Measurements from ENCODE around the gene MIDN. TPM values are rescaled to one million over a fixed set of nuclear protein-coding genes. Genes with fewer than 3 reads are reported as not detected.

The MIDN gene
- total and polyA plus RNA-seq, 2 of the 4 experiments (the other 2 are of a cell fraction) = 2.5 to 26.0 TPM

GRCh38 chr19:1266916-1267476 is 18.6 kb downstream of the MIDN start:
- peaks cover 40% of the 10 kb centered on the region for H4K20me1 ChIP-seq (ENCODE audit: insufficient read depth, low read length)
- H3K23ac ChIP-seq (ENCODE audit: low read depth, low read length) = peak overlapping the region; percentile 68; the same call in 1 of the 2 replicates
- peak overlapping the region; percentile 88 for H2BK5ac ChIP-seq (ENCODE audit: low read depth, low read length, poor library complexity, severe bottlenecking)
- H3K79me1 ChIP-seq (ENCODE audit: low read depth in 1 of 2, low read length in 2 of 2) = peaks cover 5 to 64% of the 10 kb centered on the region in 2 experiments; a peak in 3 of 4 replicates
- H3K27ac ChIP-seq (ENCODE audit: insufficient read depth, low read length) = peak overlapping the region; percentile 93
- no peak overlapping the region for H2BK15ac ChIP-seq (ENCODE audit: low read depth, low read length)
- H3K9me1 ChIP-seq (ENCODE audit: insufficient read depth, low read length) = peaks cover 9% of the 10 kb centered on the region
- CTCF ChIA-PET = interaction anchor here (0.6 to 3.5 kb wide), 6 partner anchors 12 to 620 kb away, joined by 3 to 64 read pairs (median 4); partner anchors contain the start of gene ATP5F1D
- H3K4me3 ChIP-seq (ENCODE audit: insufficient read depth, low read depth, low read length) = peak overlapping the region; percentile 61
- dilution Hi-C loops (cut with HindIII; ENCODE audit: low sequenced_read_pairs, unreplicated experiment) = no loop called here
- 0 out of 2 replicates have a peak overlapping the region, but pooled peaks have one; percentile 27 for H3K14ac ChIP-seq (replicated peaks; ENCODE audit: low read depth, low read length)
- peak overlapping the region; percentile 54 for H3K9ac ChIP-seq (ENCODE audit: low read depth, low read length)
- peak; percentile 13 for ATAC-seq (ENCODE audit: low read depth)
- H3K56ac ChIP-seq (ENCODE audit: extremely low read depth, insufficient read depth, low read length) = no peak overlapping the region; the same call in 1 of the 2 replicates
- H2AK9ac ChIP-seq (replicated peaks; ENCODE audit: low read depth, low read length, poor library complexity) = peak overlapping the region; percentile 98
- no peaks in the 10 kb centered on the region for H3K9me3 ChIP-seq (ENCODE audit: control insufficient read depth, insufficient read depth, low read length)
- H2BK120ac ChIP-seq (ENCODE audit: low read depth, low read length) = peak overlapping the region; percentile 57; the same call in 1 of the 2 replicates
- in situ Hi-C loops (cut with MboI; ENCODE audit: low sequenced_read_pairs) = no loop called here
- peaks cover 51% of the 10 kb centered on the region for H3K4me1 ChIP-seq (ENCODE audit: control insufficient read depth, insufficient read depth, low read length)
- BruUV-seq (replicated peaks) = no TSS peak
- H3K36me3 ChIP-seq (ENCODE audit: control insufficient read depth, insufficient read depth, low read length) = peaks cover 13% of the 10 kb centered on the region
- H3K4me2 ChIP-seq (ENCODE audit: low read depth, low read length) = peak overlapping the region; percentile 85
- peak overlapping the region; percentile 47 for H3K4ac ChIP-seq (ENCODE audit: low read depth, low read length)
- peak overlapping the region; percentile 87 for H2AK5ac ChIP-seq (ENCODE audit: low read depth, low read length)
- intact Hi-C loops (cut with micrococcal nuclease) = loop anchor here (1.0 to 2.0 kb wide), 4 partner anchors 14 to 46 kb away; partner anchors contain the start of gene MIDN
- no peak for DNase-seq
- POLR2A ChIA-PET (ENCODE audit: unreplicated experiment) = interaction anchor here (0.6 to 1.8 kb wide), 7 partner anchors 8 to 176 kb away, joined by 3 to 24 read pairs (median 6); partner anchors contain the start of gene FAM174C
- H3K27me3 ChIP-seq (ENCODE audit: control insufficient read depth, insufficient read depth, low read length) = no peaks in the 10 kb centered on the region
- peak overlapping the region; percentile 90 for H2AFZ ChIP-seq (replicated peaks; ENCODE audit: low read length, poor library complexity)
- TF ChIP-seq BHLHE40 (IDR thresholded peaks at IDR 0.05; ENCODE audit: low read depth, low read length) = no peak
- TF ChIP-seq, protein P1, sequence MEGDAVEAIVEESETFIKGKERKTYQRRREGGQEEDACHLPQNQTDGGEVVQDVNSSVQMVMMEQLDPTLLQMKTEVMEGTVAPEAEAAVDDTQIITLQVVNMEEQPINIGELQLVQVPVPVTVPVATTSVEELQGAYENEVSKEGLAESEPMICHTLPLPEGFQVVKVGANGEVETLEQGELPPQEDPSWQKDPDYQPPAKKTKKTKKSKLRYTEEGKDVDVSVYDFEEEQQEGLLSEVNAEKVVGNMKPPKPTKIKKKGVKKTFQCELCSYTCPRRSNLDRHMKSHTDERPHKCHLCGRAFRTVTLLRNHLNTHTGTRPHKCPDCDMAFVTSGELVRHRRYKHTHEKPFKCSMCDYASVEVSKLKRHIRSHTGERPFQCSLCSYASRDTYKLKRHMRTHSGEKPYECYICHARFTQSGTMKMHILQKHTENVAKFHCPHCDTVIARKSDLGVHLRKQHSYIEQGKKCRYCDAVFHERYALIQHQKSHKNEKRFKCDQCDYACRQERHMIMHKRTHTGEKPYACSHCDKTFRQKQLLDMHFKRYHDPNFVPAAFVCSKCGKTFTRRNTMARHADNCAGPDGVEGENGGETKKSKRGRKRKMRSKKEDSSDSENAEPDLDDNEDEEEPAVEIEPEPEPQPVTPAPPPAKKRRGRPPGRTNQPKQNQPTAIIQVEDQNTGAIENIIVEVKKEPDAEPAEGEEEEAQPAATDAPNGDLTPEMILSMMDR (conservative IDR thresholded peaks at IDR 0.05; ENCODE audit: low read depth, low read length) = peak; percentile 88
- no peak; the same call in 1 of the 2 replicates for TF ChIP-seq POLR2A (IDR thresholded peaks at IDR 0.05; ENCODE audit: low read depth, low read length)
- peak; percentile 65 for TF ChIP-seq SMC3 (IDR thresholded peaks at IDR 0.05; ENCODE audit: low read depth, low read length)
- peak; percentile 76 for TF ChIP-seq RAD21 (IDR thresholded peaks at IDR 0.05; ENCODE audit: low read length)
- TF ChIP-seq RCOR1 (IDR thresholded peaks at IDR 0.05; ENCODE audit: insufficient replicate concordance, low read length) = no peak
- TF ChIP-seq, protein P2, sequence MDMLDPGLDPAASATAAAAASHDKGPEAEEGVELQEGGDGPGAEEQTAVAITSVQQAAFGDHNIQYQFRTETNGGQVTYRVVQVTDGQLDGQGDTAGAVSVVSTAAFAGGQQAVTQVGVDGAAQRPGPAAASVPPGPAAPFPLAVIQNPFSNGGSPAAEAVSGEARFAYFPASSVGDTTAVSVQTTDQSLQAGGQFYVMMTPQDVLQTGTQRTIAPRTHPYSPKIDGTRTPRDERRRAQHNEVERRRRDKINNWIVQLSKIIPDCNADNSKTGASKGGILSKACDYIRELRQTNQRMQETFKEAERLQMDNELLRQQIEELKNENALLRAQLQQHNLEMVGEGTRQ (IDR thresholded peaks at IDR 0.05; ENCODE audit: low read depth, low read length) = 0 out of 2 replicates have a peak, but pooled peaks have one; percentile 1
- TF ChIP-seq MAFK (IDR thresholded peaks at IDR 0.05; ENCODE audit: low read depth, low read length) = no peak
- TF ChIP-seq MAZ (IDR thresholded peaks at IDR 0.05; ENCODE audit: borderline replicate concordance, low read depth, low read length) = peak; percentile 61; the same call in 1 of the 2 replicates
- TF ChIP-seq, protein P3, sequence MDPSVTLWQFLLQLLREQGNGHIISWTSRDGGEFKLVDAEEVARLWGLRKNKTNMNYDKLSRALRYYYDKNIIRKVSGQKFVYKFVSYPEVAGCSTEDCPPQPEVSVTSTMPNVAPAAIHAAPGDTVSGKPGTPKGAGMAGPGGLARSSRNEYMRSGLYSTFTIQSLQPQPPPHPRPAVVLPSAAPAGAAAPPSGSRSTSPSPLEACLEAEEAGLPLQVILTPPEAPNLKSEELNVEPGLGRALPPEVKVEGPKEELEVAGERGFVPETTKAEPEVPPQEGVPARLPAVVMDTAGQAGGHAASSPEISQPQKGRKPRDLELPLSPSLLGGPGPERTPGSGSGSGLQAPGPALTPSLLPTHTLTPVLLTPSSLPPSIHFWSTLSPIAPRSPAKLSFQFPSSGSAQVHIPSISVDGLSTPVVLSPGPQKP (IDR thresholded peaks at IDR 0.05; ENCODE audit: borderline replicate concordance, low read depth, low read length) = no peak
- TF ChIP-seq FOS (IDR thresholded peaks at IDR 0.05; ENCODE audit: low read depth, low read length) = no peak
- TF ChIP-seq CEBPB (IDR thresholded peaks at IDR 0.05; ENCODE audit: low read depth, low read length) = no peak
- peak; percentile 54; the same call in 1 of the 2 replicates for TF ChIP-seq MXI1 (IDR thresholded peaks at IDR 0.05; ENCODE audit: borderline replicate concordance, low read depth, low read length)
- no peak overlapping the region; a peak in 1 of 4 replicates for H4K8ac ChIP-seq (ENCODE audit: low read depth in 2 of 2, low read length in 2 of 2)
- WGBS, 2 experiments (ENCODE audit: extremely low coverage in 2 of 2, insufficient read length in 1 of 2) = 3% methylated on average over 39 of the region's 59 CpGs; no CpG with 5 or more reads in 1 of the 2 experiments
- no peak overlapping the region; the same call in 1 of the 2 replicates for H2BK20ac ChIP-seq (ENCODE audit: low read depth, low read length)
- H3K18ac ChIP-seq (ENCODE audit: low read depth, low read length) = no peak overlapping the region
- peak overlapping the region; percentile 51; the same call in 1 of the 2 replicates for H4K91ac ChIP-seq (ENCODE audit: insufficient read depth, low read depth, low read length)
- no peak overlapping the region for H4K5ac ChIP-seq (ENCODE audit: low read depth, low read length)
